ENCODE measurements around the gene DAZAP1.

- TF ChIP-seq GATA2 (IDR thresholded peaks at IDR 0.05; ENCODE audit: low read depth, low read length): no peak
- TF ChIP-seq GATA3 (IDR thresholded peaks at IDR 0.05; ENCODE audit: low read depth, low read length): no peak
Measured at GRCh38 chr19:1373042-1373533, 34.3 kb upstream of the DAZAP1 start.
